AG09319 (cell line): ENCODE data around the gene CPSF2.

ENCODE experiments used
- DNase-seq: peaks from one replicate; pipeline ENCODE4 v3.0.0-alpha.2; 2010; ENCODE audit warnings: low read depth; ENCODE audit errors: extremely low read depth
- CTCF ChIP-seq: IDR thresholded peaks from 2 replicates; pipeline ENCODE4 v1.5.1; 2011; ENCODE audit warnings: low read depth, mild to moderate bottlenecking, inconsistent platforms, low read length, moderate library complexity

Gene CPSF2

GRCh38 chr14:92105073-92105892 lies 16.5 kb upstream of the CPSF2 start:
- TF ChIP-seq CTCF = no peak
- no peak for DNase-seq

- no peak for TF ChIP-seq CTCF
- no peak for DNase-seq
Observed at GRCh38 chr14:92105893-92106142, 16.0 kb upstream of the CPSF2 start.

GRCh38 chr14:92106143-92106926 lies 15.4 kb upstream of the CPSF2 start, which contains the start of gene ATXN3:
ATXN3 (minus strand) TSS chr14:92106582; CDS start chr14:92106552, 30 bp downstream.
- peak; percentile 86 for TF ChIP-seq CTCF
- DNase-seq = peak; percentile 97

GRCh38 chr14:92108345-92109254 lies 13.2 kb upstream of the CPSF2 start:
- no peak for TF ChIP-seq CTCF
- DNase-seq = no peak

- no peak for DNase-seq
- TF ChIP-seq CTCF = no peak
Observed at GRCh38 chr14:92109490-92109889, 12.3 kb upstream of the CPSF2 start.

GRCh38 chr14:92121207-92121669 lies 531 bp upstream of the CPSF2 start:
- DNase-seq = no peak
- TF ChIP-seq CTCF = no peak
